ENCODE measurements around the gene KCNQ1.

GRCh38 chr11:2529636-2530035 is 84.8 kb downstream of the KCNQ1 start:
- TF ChIP-seq POLR2A (IDR thresholded peaks at IDR 0.05; ENCODE audit: low read depth, low read length) (no peak), SPI1 (IDR thresholded peaks at IDR 0.05; ENCODE audit: low read depth, low read length) (no peak)

Data from GM12891 (cell line).